Bronchial epithelial cell (primary cell): ENCODE measurements around the gene ADAM12. TPM values are rescaled to one million over a fixed set of nuclear protein-coding genes. Genes with fewer than 3 reads are reported as not detected.
A peak's percentile ranks its signal among the peaks of the same experiment; 100 is the strongest.

Source experiments
- DNase-seq: peaks from one replicate; pipeline ENCODE4 v3.0.0-alpha.2; 2010; ENCODE audit warnings: low read depth
- FAIRE-seq: peaks from 2 replicates; lab custom pipeline; 2011; peaks lifted over from hg19 to GRCh38; lab: Jason Lieb, UNC
- H3K27me3 ChIP-seq: 2 replicates; pipeline ENCODE4 v1.5.1; 2011; ENCODE audit warnings: low read length; ENCODE audit not compliant: control insufficient read depth, insufficient read depth
- H3K36me3 ChIP-seq: 2 replicates; pipeline ENCODE4 v1.5.1; 2011; ENCODE audit warnings: low read length; ENCODE audit not compliant: control insufficient read depth, insufficient read depth
- H3K4me3 ChIP-seq: 2 replicates; pipeline ENCODE4 v1.5.1; 2011; ENCODE audit warnings: mild to moderate bottlenecking, low read depth, low read length, control low read depth
- CTCF ChIP-seq: IDR thresholded peaks from 2 replicates; pipeline ENCODE4 v1.5.1; 2011; ENCODE audit warnings: mild to moderate bottlenecking, moderate library complexity, low read length, control low read depth, inconsistent platforms; ENCODE audit not compliant: insufficient read depth, severe bottlenecking
- total RNA-seq: library from RNA; depleted of rRNA; stranded (reverse); fragments of >200 nt; gene quantifications from 2 replicates; pipeline ENCODE4 v1.2.1, GENCODE V29; 2014

The ADAM12 gene
- total RNA-seq, 1 donor from 2014 or later = 1.8 TPM

GRCh38 chr10:126066456-126066855 lies 321.8 kb downstream of the ADAM12 start:
- H3K27me3 ChIP-seq = no peaks in the 10 kb centered on the region
- H3K36me3 ChIP-seq = no peaks in the 10 kb centered on the region
- FAIRE-seq = no peak
- no peak overlapping the region for H3K4me3 ChIP-seq
- no peak for DNase-seq
- no peak for TF ChIP-seq CTCF

- Histone ChIP-seq H3K36me3 (no peaks in the 10 kb centered on the region), H3K27me3 (no peaks in the 10 kb centered on the region), H3K4me3 (no peak overlapping the region)
- FAIRE-seq (no peak), DNase-seq (peak; percentile 79)
- TF ChIP-seq CTCF = no peak
Measured at GRCh38 chr10:126065751-126066377, 322.4 kb downstream of the ADAM12 start.

GRCh38 chr10:126064512-126064911 lies 323.8 kb downstream of the ADAM12 start:
- no peaks in the 10 kb centered on the region for H3K36me3 ChIP-seq
- H3K27me3 ChIP-seq = no peaks in the 10 kb centered on the region
- TF ChIP-seq CTCF = no peak
- no peak for DNase-seq
- no peak overlapping the region for H3K4me3 ChIP-seq
- no peak for FAIRE-seq

- DNase-seq = peak; percentile 85
- no peaks in the 10 kb centered on the region for H3K36me3 ChIP-seq
- H3K27me3 ChIP-seq = no peaks in the 10 kb centered on the region
- no peak for FAIRE-seq
- H3K4me3 ChIP-seq = no peak overlapping the region
- no peak for TF ChIP-seq CTCF
Measured at GRCh38 chr10:126063353-126063791, 324.9 kb downstream of the ADAM12 start.

- H3K4me3 ChIP-seq = no peak overlapping the region
- no peaks in the 10 kb centered on the region for H3K27me3 ChIP-seq
- TF ChIP-seq CTCF = no peak
- peak; percentile 98 for DNase-seq
- FAIRE-seq = peak; percentile 83
- no peaks in the 10 kb centered on the region for H3K36me3 ChIP-seq
Measured at GRCh38 chr10:126062131-126063032, 325.9 kb downstream of the ADAM12 start.
